ENCODE results near the gene FANCM. TPM values are rescaled to one million over a fixed set of nuclear protein-coding genes. Genes with fewer than 3 reads are reported as not detected.

FANCM gene
- total RNA-seq, 1 experiment from 2014 or later = 11.9 TPM

DNA sequence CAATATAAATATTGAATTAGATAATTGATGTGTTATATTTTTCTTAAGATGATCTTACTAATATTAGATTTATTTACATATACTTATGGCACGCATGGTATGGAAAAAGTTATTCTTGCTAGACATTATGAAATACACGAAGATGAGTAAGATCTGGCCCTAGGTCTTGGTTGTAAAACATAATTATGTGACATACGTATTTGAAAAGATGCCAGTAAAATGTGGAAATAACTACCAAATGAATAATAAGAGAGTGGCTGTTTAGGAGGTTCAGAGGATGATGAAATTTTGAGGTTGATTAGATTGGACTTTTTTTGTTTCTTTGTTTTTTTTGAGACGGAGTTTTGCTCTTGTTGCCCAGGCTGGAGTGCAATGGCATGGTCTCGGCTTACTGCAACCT is 41.3 kb downstream of the FANCM start:
- H4K5ac ChIP-seq (ENCODE audit: insufficient read length, low read depth, low read length) = no peak overlapping the region
- H3K27ac ChIP-seq (ENCODE audit: insufficient read length, low read depth, low read length) = no peak overlapping the region
- Mint-ChIP-seq H3K27ac (no peak overlapping the region), H3K36me3 (ENCODE audit: insufficient read depth in 1 of 3, low read depth in 3 of 3) (peaks cover 0 to 4% (median 0%) of the 10 kb centered on the region in 3 experiments; a peak in 2 of 7 replicates), H3K27me3 (ENCODE audit: low read depth) (no peaks in the 10 kb centered on the region), H3K4me3 (no peak overlapping the region), H3K9me3 (no peaks in the 10 kb centered on the region), H3K4me1 (peaks cover 3 to 10% of the 10 kb centered on the region in 2 experiments; a peak in 3 of 4 replicates)
- H3K79me2 ChIP-seq (ENCODE audit: insufficient read depth, low read length) = no peaks in the 10 kb centered on the region
- no peaks in the 10 kb centered on the region for H3K27me3 ChIP-seq (ENCODE audit: insufficient read depth, low read length)
- H3K4me1 ChIP-seq (ENCODE audit: insufficient read depth, low read length) = no peaks in the 10 kb centered on the region
- H4K8ac ChIP-seq (replicated peaks; ENCODE audit: insufficient read length, low read depth, low read length) = no peak overlapping the region
- no peak overlapping the region for H2BK12ac ChIP-seq (ENCODE audit: insufficient read length, low read depth, low read length)
- H3K9me3 ChIP-seq (ENCODE audit: control insufficient read depth, low read depth, low read length) = no peaks in the 10 kb centered on the region
- no peak overlapping the region for H3K18ac ChIP-seq (ENCODE audit: insufficient read length, low read depth, low read length)
- no peak overlapping the region for H3K14ac ChIP-seq (ENCODE audit: insufficient read depth, low read length)
- no peak overlapping the region for H2BK5ac ChIP-seq (ENCODE audit: insufficient read length, low read length)
- no peak overlapping the region for H4K91ac ChIP-seq (ENCODE audit: insufficient read length, low read depth, low read length)
- no peak overlapping the region for H3K4me2 ChIP-seq (ENCODE audit: insufficient read depth, insufficient read length, low read length)
- WGBS (ENCODE audit: extremely low coverage, insufficient read length, low lambda C conversion rate) = no CpG with 5 or more reads among the region's 5 CpGs
- peaks cover 3% of the 10 kb centered on the region for H3K23me2 ChIP-seq (ENCODE audit: insufficient read length, low read depth, low read length, poor library complexity, severe bottlenecking)
- no peak overlapping the region for H2AFZ ChIP-seq (ENCODE audit: low read length)
- DNase-seq = no peak
- no peak overlapping the region for H2BK20ac ChIP-seq (ENCODE audit: low read depth, low read length, poor library complexity, severe bottlenecking)
- H3K56ac ChIP-seq (ENCODE audit: insufficient read length, low read depth, low read length) = no peak overlapping the region
- no peak overlapping the region for H2BK15ac ChIP-seq (ENCODE audit: low read depth, low read length)
- no peak overlapping the region for H3T11ph ChIP-seq (ENCODE audit: low read length)
- TF ChIP-seq, protein P1, sequence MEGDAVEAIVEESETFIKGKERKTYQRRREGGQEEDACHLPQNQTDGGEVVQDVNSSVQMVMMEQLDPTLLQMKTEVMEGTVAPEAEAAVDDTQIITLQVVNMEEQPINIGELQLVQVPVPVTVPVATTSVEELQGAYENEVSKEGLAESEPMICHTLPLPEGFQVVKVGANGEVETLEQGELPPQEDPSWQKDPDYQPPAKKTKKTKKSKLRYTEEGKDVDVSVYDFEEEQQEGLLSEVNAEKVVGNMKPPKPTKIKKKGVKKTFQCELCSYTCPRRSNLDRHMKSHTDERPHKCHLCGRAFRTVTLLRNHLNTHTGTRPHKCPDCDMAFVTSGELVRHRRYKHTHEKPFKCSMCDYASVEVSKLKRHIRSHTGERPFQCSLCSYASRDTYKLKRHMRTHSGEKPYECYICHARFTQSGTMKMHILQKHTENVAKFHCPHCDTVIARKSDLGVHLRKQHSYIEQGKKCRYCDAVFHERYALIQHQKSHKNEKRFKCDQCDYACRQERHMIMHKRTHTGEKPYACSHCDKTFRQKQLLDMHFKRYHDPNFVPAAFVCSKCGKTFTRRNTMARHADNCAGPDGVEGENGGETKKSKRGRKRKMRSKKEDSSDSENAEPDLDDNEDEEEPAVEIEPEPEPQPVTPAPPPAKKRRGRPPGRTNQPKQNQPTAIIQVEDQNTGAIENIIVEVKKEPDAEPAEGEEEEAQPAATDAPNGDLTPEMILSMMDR (conservative IDR thresholded peaks at IDR 0.05) = no peak
- no peak overlapping the region for H3K4ac ChIP-seq (ENCODE audit: low read depth, low read length)
- no peaks in the 10 kb centered on the region for H4K20me1 ChIP-seq (ENCODE audit: control insufficient read depth, insufficient read depth, insufficient read length)
- no peak overlapping the region for H2AK5ac ChIP-seq (ENCODE audit: insufficient read length, low read length)
- no peak overlapping the region for H3K23ac ChIP-seq (ENCODE audit: insufficient read length, low read depth, low read length)
- H3K79me1 ChIP-seq (ENCODE audit: insufficient read depth, low read depth, low read length, poor library complexity, severe bottlenecking) = no peaks in the 10 kb centered on the region
- H3K9ac ChIP-seq (ENCODE audit: extremely low read depth, insufficient read length, low read length) = no peak overlapping the region
- no peak overlapping the region for H2BK120ac ChIP-seq (ENCODE audit: low read depth, low read length, poor library complexity, severe bottlenecking)

Data from H9 (cell line).